BLaER1 treated with 17β-estradiol and CSF1 and Interleukin-3, amounts not matched to agents 10 nM and 100 nM (cell line): ENCODE data around the gene ARMC12.
"Not testable (repeated sequence)": the region's sequence is repeated elsewhere in the genome, so short reads cannot be mapped to it uniquely, and the experiment has no call there.

ENCODE experiments used
- H3K27ac ChIP-seq, 11 experiments: shearing (Covaris generic); formaldehyde crosslinking; 2 replicates each; pipeline ENCODE4 v1.8.1; 2022
- H3K27me3 ChIP-seq, 11 experiments: shearing (Covaris generic); formaldehyde crosslinking; 2 replicates each; pipeline ENCODE4 v1.8.1; 2022
- H3K36me3 ChIP-seq, 11 experiments: shearing (Covaris generic); formaldehyde crosslinking; 2 replicates each; pipeline ENCODE4 v1.8.1; 2022
- H3K4me1 ChIP-seq, 10 experiments: shearing (Covaris generic); formaldehyde crosslinking; 2 replicates each; pipeline ENCODE4 v1.8.1; 2022
- H3K4me2 ChIP-seq, 11 experiments: shearing (Covaris generic); formaldehyde crosslinking; 2 replicates each; pipeline ENCODE4 v1.8.1; 2022
- H3K4me3 ChIP-seq, 10 experiments: shearing (Covaris generic); formaldehyde crosslinking; 2 replicates each; pipeline ENCODE4 v1.8.1; 2022
- H3K9ac ChIP-seq, 11 experiments: shearing (Covaris generic); formaldehyde crosslinking; 2 replicates each; pipeline ENCODE4 v1.8.1; 2022
- H3K9me3 ChIP-seq, 11 experiments: shearing (Covaris generic); formaldehyde crosslinking; replicated peaks in 1 of 11; 2 replicates each; pipeline ENCODE4 v1.8.1; 2022
- H4K20me1 ChIP-seq, 11 experiments: shearing (Covaris generic); formaldehyde crosslinking; 2 replicates each; pipeline ENCODE4 v1.8.1; 2022
- Cebpa-rat ChIP-seq, 11 experiments: shearing (Covaris generic); IDR thresholded peaks; 2 replicates each; pipeline ENCODE4 v1.8.1; 2022

Gene ARMC12, protein sequence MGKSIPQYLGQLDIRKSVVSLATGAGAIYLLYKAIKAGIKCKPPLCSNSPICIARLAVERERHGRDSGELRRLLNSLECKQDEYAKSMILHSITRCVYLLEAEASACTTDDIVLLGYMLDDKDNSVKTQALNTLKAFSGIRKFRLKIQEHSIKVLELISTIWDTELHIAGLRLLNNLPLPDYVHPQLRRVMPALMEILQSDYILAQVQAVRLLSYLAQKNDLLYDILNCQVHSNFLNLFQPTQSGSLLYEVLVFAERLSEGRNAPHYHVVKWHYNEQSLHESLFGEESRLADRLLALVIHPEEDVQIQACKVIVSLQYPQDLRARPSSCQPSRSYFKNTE

GRCh38 chr6:35736982-35737412 lies at the start of gene ARMC12:
ARMC12 (plus strand) TSS chr6:35737032; CDS start chr6:35737109, 77 bp downstream.
- Histone ChIP-seq H3K4me1 (peaks cover 28 to 58% (median 51%) of the 10 kb centered on the region in 10 experiments), H3K27me3 (no peaks in the 10 kb centered on the region), H3K27ac (peak within 1 kb of the TSS in 8 of 11 experiments; percentile 17 to 55 (median 34); a peak in 9 of 22 replicates), H3K4me3 (no peak within 1 kb of the TSS), H4K20me1 (no peaks in the 10 kb centered on the region; a peak in 1 of 22 replicates), H3K36me3 (no peaks in the 10 kb centered on the region), H3K4me2 (peak within 1 kb of the TSS in 10 of 11 experiments; percentile 0 to 82 (median 61); a peak in 18 of 22 replicates), H3K9ac (peak within 1 kb of the TSS in 7 of 11 experiments; percentile 10 to 63 (median 43); a peak in 9 of 22 replicates), H3K9me3 (no peaks in the 10 kb centered on the region)
- TF ChIP-seq Cebpa-rat (IDR thresholded peaks at IDR 0.05) = no peak

DNA sequence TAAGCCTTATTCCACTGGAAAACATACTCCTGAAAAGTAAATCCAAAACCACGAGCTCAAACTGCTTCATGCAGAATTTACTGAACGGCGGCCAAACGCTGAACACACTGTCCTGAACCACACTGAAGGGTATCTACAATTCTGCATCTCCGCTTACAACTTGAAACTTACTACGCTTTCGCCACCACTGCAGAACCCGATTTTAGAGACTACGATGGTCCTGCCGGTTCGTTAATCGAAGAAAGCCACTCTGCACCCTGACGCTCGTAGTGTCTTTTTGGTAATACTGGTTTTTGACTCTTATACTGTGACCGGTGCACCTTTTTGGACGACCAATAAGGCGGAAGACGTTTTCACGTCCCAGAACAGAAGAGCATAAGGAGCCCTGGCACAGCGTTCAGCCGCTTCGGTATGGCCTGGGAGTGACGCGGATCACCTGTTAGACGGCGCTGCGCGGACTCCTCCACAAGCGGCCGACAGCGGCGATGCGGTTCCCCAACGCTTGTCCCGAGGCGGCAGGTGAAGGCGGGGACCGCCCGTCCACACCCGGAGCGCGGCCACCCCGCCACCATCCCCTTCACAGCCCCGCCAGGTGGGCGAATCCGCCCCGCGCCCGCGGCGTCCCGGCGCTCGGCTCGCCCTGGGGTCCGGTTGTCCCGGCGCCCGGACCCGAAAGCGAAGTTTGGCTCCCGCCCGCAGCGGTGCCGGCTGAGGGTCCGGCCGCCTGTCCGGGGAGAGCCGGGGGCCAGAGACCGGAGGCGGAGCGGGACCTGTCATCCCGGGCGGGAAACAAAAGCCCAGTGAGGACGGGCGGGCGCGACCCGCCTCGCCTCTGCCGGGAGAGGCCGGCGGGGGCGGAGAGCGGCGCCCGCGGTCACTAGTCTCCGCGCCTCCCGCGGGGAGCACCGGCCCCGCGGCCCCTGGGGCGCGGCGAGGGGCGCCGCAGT lies 48.9 kb upstream of the ARMC12 start:
- peaks cover 0 to 14% (median 11%) of the 10 kb centered on the region in 11 experiments; a peak in 10 of 22 replicates for H3K36me3 ChIP-seq
- TF ChIP-seq Cebpa-rat (IDR thresholded peaks at IDR 0.05) = no peak
- no peaks in the 10 kb centered on the region for H3K27me3 ChIP-seq
- H3K27ac ChIP-seq = peak overlapping the region; percentile 80 to 90 (median 86)
- H3K9me3 ChIP-seq = no peaks in the 10 kb centered on the region
- peak overlapping the region; percentile 82 to 96 (median 93) for H3K4me2 ChIP-seq
- H4K20me1 ChIP-seq = peaks cover 0 to 40% (median 26%) of the 10 kb centered on the region in 11 experiments; a peak in 13 of 22 replicates
- H3K4me3 ChIP-seq = peak overlapping the region; percentile 91 to 99 (median 94)
- H3K4me1 ChIP-seq = peaks cover 12 to 29% (median 22%) of the 10 kb centered on the region in 10 experiments
- H3K9ac ChIP-seq = peak overlapping the region; percentile 85 to 94 (median 91)

GRCh38 chr6:35688605-35689322 lies 48.1 kb upstream of the ARMC12 start, which contains the start of gene FKBP5:
FKBP5 (minus strand) TSS chr6:35688915; CDS start chr6:35642824, 46,091 bp downstream.
- peaks cover 0 to 7% (median 0%) of the 10 kb centered on the region in 11 experiments; a peak in 7 of 22 replicates for H3K9me3 ChIP-seq
- peak within 1 kb of the TSS; percentile 85 to 94 (median 91) for H3K9ac ChIP-seq
- TF ChIP-seq Cebpa-rat (IDR thresholded peaks at IDR 0.05) = no peak
- H3K4me1 ChIP-seq = peaks cover 12 to 29% (median 22%) of the 10 kb centered on the region in 10 experiments
- peaks cover 0 to 37% (median 24%) of the 10 kb centered on the region in 11 experiments; a peak in 13 of 22 replicates for H4K20me1 ChIP-seq
- H3K4me3 ChIP-seq = peak within 1 kb of the TSS; percentile 91 to 99 (median 94)
- H3K27ac ChIP-seq = peak within 1 kb of the TSS; percentile 80 to 90 (median 86)
- peaks cover 0 to 7% (median 5%) of the 10 kb centered on the region in 11 experiments; a peak in 10 of 22 replicates for H3K36me3 ChIP-seq
- H3K27me3 ChIP-seq = no peaks in the 10 kb centered on the region
- H3K4me2 ChIP-seq = peak within 1 kb of the TSS; percentile 82 to 96 (median 93)

GRCh38 chr6:35690006-35690405 lies 46.8 kb upstream of the ARMC12 start:
- H3K27ac ChIP-seq, H3K27me3 ChIP-seq, H3K4me3 ChIP-seq, H3K9ac ChIP-seq, H3K36me3 ChIP-seq, H3K4me2 ChIP-seq: not testable (repeated sequence)
- Histone ChIP-seq H4K20me1 (peaks cover 0 to 26% (median 17%) of the 10 kb centered on the region in 11 experiments; a peak in 13 of 22 replicates), H3K4me1 (peaks cover 12 to 25% (median 22%) of the 10 kb centered on the region in 10 experiments), H3K9me3 (peaks cover 0 to 20% (median 0%) of the 10 kb centered on the region in 11 experiments; a peak in 9 of 22 replicates)

GRCh38 chr6:35690484-35690883 lies 46.3 kb upstream of the ARMC12 start:
- H3K9ac ChIP-seq = no peak overlapping the region
- no peak overlapping the region for H3K4me2 ChIP-seq
- no peaks in the 10 kb centered on the region for H3K36me3 ChIP-seq
- H4K20me1 ChIP-seq = peaks cover 0 to 26% (median 15%) of the 10 kb centered on the region in 11 experiments; a peak in 13 of 22 replicates
- H3K4me1 ChIP-seq = peaks cover 12 to 25% (median 21%) of the 10 kb centered on the region in 10 experiments
- H3K27ac ChIP-seq = no peak overlapping the region
- no peak overlapping the region for H3K4me3 ChIP-seq
- TF ChIP-seq Cebpa-rat (IDR thresholded peaks at IDR 0.05) = no peak
- H3K27me3 ChIP-seq = no peaks in the 10 kb centered on the region
- peaks cover 0 to 20% (median 0%) of the 10 kb centered on the region in 11 experiments; a peak in 9 of 22 replicates for H3K9me3 ChIP-seq

- Histone ChIP-seq H3K27me3 (no peaks in the 10 kb centered on the region), H3K4me2 (peak overlapping the region in 4 of 11 experiments; percentile 15 to 67 (median 30); a peak in 6 of 22 replicates), H4K20me1 (peaks cover 0 to 21% (median 10%) of the 10 kb centered on the region in 11 experiments; a peak in 13 of 22 replicates), H3K9me3 (peaks cover 0 to 20% (median 0%) of the 10 kb centered on the region in 11 experiments; a peak in 9 of 22 replicates), H3K27ac (no peak overlapping the region), H3K36me3 (no peaks in the 10 kb centered on the region), H3K9ac (no peak overlapping the region), H3K4me3 (no peak overlapping the region), H3K4me1 (peaks cover 7 to 20% (median 18%) of the 10 kb centered on the region in 10 experiments; a peak in 19 of 20 replicates)
- no peak for TF ChIP-seq Cebpa-rat (IDR thresholded peaks at IDR 0.05)
Measured at GRCh38 chr6:35691027-35691824, 45.6 kb upstream of the ARMC12 start.

GRCh38 chr6:35694462-35694861 lies 42.4 kb upstream of the ARMC12 start:
- H3K4me1 ChIP-seq = peaks cover 0 to 11% (median 3%) of the 10 kb centered on the region in 10 experiments; a peak in 8 of 20 replicates
- no peak overlapping the region for H3K4me3 ChIP-seq
- TF ChIP-seq Cebpa-rat (IDR thresholded peaks at IDR 0.05) = no peak
- peaks cover 0 to 20% (median 0%) of the 10 kb centered on the region in 11 experiments; a peak in 9 of 22 replicates for H3K9me3 ChIP-seq
- no peaks in the 10 kb centered on the region for H4K20me1 ChIP-seq
- H3K4me2 ChIP-seq = no peak overlapping the region
- no peaks in the 10 kb centered on the region for H3K36me3 ChIP-seq
- no peak overlapping the region for H3K27ac ChIP-seq
- no peak overlapping the region for H3K9ac ChIP-seq
- H3K27me3 ChIP-seq = no peaks in the 10 kb centered on the region

DNA sequence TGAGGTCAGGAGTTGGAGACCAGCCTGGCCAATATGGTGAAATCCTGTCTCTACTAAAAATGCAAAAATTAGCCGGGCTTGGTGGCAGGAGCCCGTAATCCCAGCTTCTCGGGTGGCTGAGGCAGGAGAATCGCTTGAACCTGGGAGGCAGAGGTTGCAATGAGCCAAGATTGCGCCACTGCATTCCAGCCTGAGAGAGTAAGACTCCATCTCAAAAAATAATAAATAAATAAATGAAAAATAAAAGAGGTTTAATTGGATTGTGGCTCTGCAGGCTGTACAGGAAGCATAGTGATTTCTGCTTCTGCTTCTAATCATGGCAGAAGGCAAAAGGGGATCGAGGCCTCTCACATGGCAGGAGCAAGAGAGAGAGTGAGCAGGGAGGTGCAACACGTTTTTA lies 38.4 kb upstream of the ARMC12 start:
- H3K4me1 ChIP-seq = not testable (repeated sequence)

More for the DNA sequence above, 38.4 kb upstream of the ARMC12 start:
- not testable (repeated sequence) for H3K36me3 ChIP-seq, H3K27ac ChIP-seq, H3K4me2 ChIP-seq, H4K20me1 ChIP-seq, H3K27me3 ChIP-seq, H3K9ac ChIP-seq, H3K4me3 ChIP-seq
- peaks cover 6 to 31% (median 20%) of the 10 kb centered on the region in 11 experiments for H3K9me3 ChIP-seq
